ENCODE measurements around the gene PBX3.

GRCh38 chr9:125755340-125755739, 8.2 kb downstream of the PBX3 start:
- TF ChIP-seq, protein P1, sequence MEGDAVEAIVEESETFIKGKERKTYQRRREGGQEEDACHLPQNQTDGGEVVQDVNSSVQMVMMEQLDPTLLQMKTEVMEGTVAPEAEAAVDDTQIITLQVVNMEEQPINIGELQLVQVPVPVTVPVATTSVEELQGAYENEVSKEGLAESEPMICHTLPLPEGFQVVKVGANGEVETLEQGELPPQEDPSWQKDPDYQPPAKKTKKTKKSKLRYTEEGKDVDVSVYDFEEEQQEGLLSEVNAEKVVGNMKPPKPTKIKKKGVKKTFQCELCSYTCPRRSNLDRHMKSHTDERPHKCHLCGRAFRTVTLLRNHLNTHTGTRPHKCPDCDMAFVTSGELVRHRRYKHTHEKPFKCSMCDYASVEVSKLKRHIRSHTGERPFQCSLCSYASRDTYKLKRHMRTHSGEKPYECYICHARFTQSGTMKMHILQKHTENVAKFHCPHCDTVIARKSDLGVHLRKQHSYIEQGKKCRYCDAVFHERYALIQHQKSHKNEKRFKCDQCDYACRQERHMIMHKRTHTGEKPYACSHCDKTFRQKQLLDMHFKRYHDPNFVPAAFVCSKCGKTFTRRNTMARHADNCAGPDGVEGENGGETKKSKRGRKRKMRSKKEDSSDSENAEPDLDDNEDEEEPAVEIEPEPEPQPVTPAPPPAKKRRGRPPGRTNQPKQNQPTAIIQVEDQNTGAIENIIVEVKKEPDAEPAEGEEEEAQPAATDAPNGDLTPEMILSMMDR (IDR thresholded peaks at IDR 0.05; ENCODE audit: low read depth, low read length, poor library complexity, severe bottlenecking): no peak
- TF ChIP-seq EZH2phosphoT487 (IDR thresholded peaks at IDR 0.05; ENCODE audit: borderline replicate concordance, low read length): no peak
